GM12878 (cell line): Measurements from ENCODE around the gene TACC3. TPM values are rescaled to one million over a fixed set of nuclear protein-coding genes. Genes with fewer than 3 reads are reported as not detected.

Source experiments
- ASH2L ChIP-seq: fragments of 300-600, 200-600 bp; sonication (generic); IDR thresholded peaks from 2 replicates; pipeline ENCODE4 v1.6.1; 2017; ENCODE audit warnings: low read depth, mild to moderate bottlenecking, borderline replicate concordance
- CHD2 ChIP-seq: IDR thresholded peaks from 2 replicates; pipeline ENCODE4 v1.6.1; 2011; ENCODE audit warnings: low read depth, low read length, improper control_type of control experiment, borderline replicate concordance
- CUX1 ChIP-seq: IDR thresholded peaks from 2 replicates; pipeline ENCODE4 v1.6.1; 2012; ENCODE audit warnings: improper control_type of control experiment, low read depth, low read length; ENCODE audit not compliant: insufficient replicate concordance
- DPF2 ChIP-seq: fragments of 450-650 bp; IDR thresholded peaks from 2 replicates; pipeline ENCODE4 v1.6.1; 2017; ENCODE audit warnings: mild to moderate bottlenecking
- EZH2 ChIP-seq: IDR thresholded peaks from 2 replicates; pipeline ENCODE4 v1.6.1; 2012; ENCODE audit warnings: low read depth, mild to moderate bottlenecking, control low read depth, inconsistent platforms, low read length, borderline replicate concordance; ENCODE audit not compliant: control insufficient read depth
- JUNB ChIP-seq: IDR thresholded peaks from 2 replicates; pipeline ENCODE4 v1.6.1; 2016; ENCODE audit warnings: antibody characterized with exemption, mild to moderate bottlenecking
- NFYA ChIP-seq: IDR thresholded peaks from 2 replicates; pipeline ENCODE4 v1.6.1; 2011; ENCODE audit warnings: low read depth, mild to moderate bottlenecking, low read length, improper control_type of control experiment, borderline replicate concordance
- NR2F1 ChIP-seq: fragments of 450-650 bp; conservative IDR thresholded peaks from 2 replicates; pipeline ENCODE4 v1.6.1; 2017; ENCODE audit warnings: mild to moderate bottlenecking
- PAX5 ChIP-seq: IDR thresholded peaks from 2 replicates; pipeline ENCODE4 v1.6.1; 2011; ENCODE audit warnings: low read depth, low read length, borderline replicate concordance
- POLR2AphosphoS5 ChIP-seq: IDR thresholded peaks from 2 replicates; pipeline ENCODE4 v1.6.1; 2011; ENCODE audit warnings: mild to moderate bottlenecking, low read length, inconsistent platforms
- RCOR1 ChIP-seq: conservative IDR thresholded peaks from 2 replicates; pipeline ENCODE4 v1.6.1; 2012; ENCODE audit warnings: low read depth, low read length, improper control_type of control experiment
- SMAD1 ChIP-seq: fragments of 450-650 bp; IDR thresholded peaks from 2 replicates; pipeline ENCODE4 v1.6.1; 2018; ENCODE audit warnings: mild to moderate bottlenecking, low read depth; ENCODE audit not compliant: partially characterized antibody
- STAT3 ChIP-seq: IDR thresholded peaks from 2 replicates; pipeline ENCODE4 v1.6.1; 2011; ENCODE audit warnings: low read depth, low read length, improper control_type of control experiment
- SUPT20H ChIP-seq: IDR thresholded peaks from 2 replicates; pipeline ENCODE4 v1.6.1; 2011; ENCODE audit warnings: low read depth, mild to moderate bottlenecking, low read length, moderate library complexity, borderline replicate concordance; ENCODE audit not compliant: control insufficient read depth
- TARDBP ChIP-seq: IDR thresholded peaks from 2 replicates; pipeline ENCODE4 v1.6.1; 2016; ENCODE audit warnings: borderline replicate concordance
- ZBTB40 ChIP-seq: fragments of 450-650 bp; IDR thresholded peaks from 2 replicates; pipeline ENCODE4 v1.6.1; 2016; ENCODE audit warnings: mild to moderate bottlenecking, moderate library complexity, borderline replicate concordance
- ZNF24 ChIP-seq: fragments of 450-650 bp; IDR thresholded peaks from 2 replicates; pipeline ENCODE4 v1.6.1; 2017; ENCODE audit warnings: antibody characterized with exemption, mild to moderate bottlenecking
- ZZZ3 ChIP-seq: IDR thresholded peaks from 2 replicates; pipeline ENCODE4 v1.6.1; 2011; ENCODE audit warnings: low read depth; ENCODE audit not compliant: control insufficient read depth, insufficient read length
- polyA plus RNA-seq, 11 experiments: library from polyadenylated mRNA; depleted of rRNA in 4 of 11; unstranded in 6 of 11; stranded (reverse) in 5 of 11; fragments of >200 nt; fragmentation: Nextera tagmentation in 4 of 11; fragmentation: Illumina TruSeq in 1 of 11; extraction: Ambion mirVana in 4 of 11; extraction: Trizol in 1 of 11; gene quantifications; 1 replicate in 1 of 11; 2 replicates in 10 of 11; pipeline versions ENCODE4 v1.2.1 to v1.2.3, GENCODE V29; 2011 to 2016; ENCODE audit warnings: inconsistent platforms in 2 of 11, missing spikeins in 2 of 11, low read depth in 1 of 11
- total RNA-seq, 4 experiments: library from RNA; depleted of rRNA in 3 of 4; stranded (reverse); fragments of >200 nt in 3 of 4; fragmentation: Illumina TruSeq in 1 of 4; extraction: Trizol in 1 of 4; gene quantifications; 2 replicates each; pipeline versions ENCODE4 v1.2.1 to v1.2.3, GENCODE V29; 2013 to 2021
- TF ChIP-seq, protein P1 (sequence below): IDR thresholded peaks from 2 replicates; pipeline ENCODE4 v1.6.1; 2012; ENCODE audit warnings: low read depth, low read length, improper control_type of control experiment

The TACC3 gene
- total and polyA plus RNA-seq, 10 of the 15 experiments (the other 5 are each of a cell fraction or from before 2014, with no cell fraction given): 2.8 to 121 (median 73.3) TPM

- TF ChIP-seq EZH2 (no peak), SMAD1 (no peak), SUPT20H (no peak), ZNF24 (0 out of 2 replicates have a peak, but pooled peaks have one; percentile 28), JUNB (no peak), ZBTB40 (peak; percentile 64; the same call in 1 of the 2 replicates), CHD2 (peak; percentile 93), ASH2L (no peak), ZZZ3 (no peak), STAT3 (no peak), CUX1 (no peak), TARDBP (0 out of 2 replicates have a peak, but pooled peaks have one; percentile 15), POLR2AphosphoS5 (peak; percentile 74), DPF2 (peak; percentile 89), RCOR1 (no peak), NR2F1 (peak; percentile 74), PAX5 (peak; percentile 85), NFYA (no peak; the same call in 1 of the 2 replicates)
- TF ChIP-seq, protein P1, sequence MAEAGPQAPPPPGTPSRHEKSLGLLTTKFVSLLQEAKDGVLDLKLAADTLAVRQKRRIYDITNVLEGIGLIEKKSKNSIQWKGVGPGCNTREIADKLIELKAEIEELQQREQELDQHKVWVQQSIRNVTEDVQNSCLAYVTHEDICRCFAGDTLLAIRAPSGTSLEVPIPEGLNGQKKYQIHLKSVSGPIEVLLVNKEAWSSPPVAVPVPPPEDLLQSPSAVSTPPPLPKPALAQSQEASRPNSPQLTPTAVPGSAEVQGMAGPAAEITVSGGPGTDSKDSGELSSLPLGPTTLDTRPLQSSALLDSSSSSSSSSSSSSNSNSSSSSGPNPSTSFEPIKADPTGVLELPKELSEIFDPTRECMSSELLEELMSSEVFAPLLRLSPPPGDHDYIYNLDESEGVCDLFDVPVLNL: peak; percentile 91
These were observed 8.9 kb upstream of the TACC3 start, which contains the start of gene SLBP (continued) for GRCh38 chr4:1712216-1713002.
